HG02588 (cell line): Measurements from ENCODE around the gene CKLF.

Source experiments
- ATAC-seq: cut with Tn5 transposase; IDR thresholded peaks from one replicate; pipeline ENCODE4 v1.9.1; 2021; ENCODE audit warnings: mild to moderate bottlenecking, moderate library complexity; ENCODE audit not compliant: unreplicated experiment

CKLF gene

DNA sequence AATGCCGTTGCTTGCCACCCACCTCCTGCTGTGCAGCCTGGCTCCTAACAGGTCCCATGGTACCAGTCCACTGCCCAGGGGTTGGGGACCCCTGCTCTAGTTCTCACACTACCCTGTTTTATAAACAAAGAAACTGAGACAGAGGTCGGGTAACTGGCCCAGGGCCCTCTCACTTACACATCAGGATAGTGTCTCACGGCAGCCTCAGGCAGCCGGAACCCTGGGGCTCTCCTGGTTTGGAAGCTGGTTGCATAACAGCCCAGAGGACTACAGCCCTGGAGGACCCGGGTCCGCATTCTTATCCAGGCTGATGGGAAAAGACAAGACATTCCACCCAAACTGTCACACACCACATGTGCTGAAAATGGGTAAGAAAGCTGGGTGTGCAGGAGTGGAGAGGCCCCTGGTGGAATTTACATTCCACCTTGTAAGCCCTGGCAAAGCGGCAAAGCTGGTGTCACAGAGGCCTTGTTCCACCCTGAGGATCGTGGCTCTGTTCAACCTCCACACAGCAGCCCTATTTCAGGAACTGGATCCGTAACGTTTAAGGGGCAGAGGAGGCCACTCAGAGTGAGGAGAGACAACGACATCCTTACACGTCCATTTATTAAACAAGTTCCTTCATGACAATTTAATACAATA, 61.9 kb downstream of the CKLF start:
- no peak for ATAC-seq
